Frontal cortex (tissue), 4 donors: ENCODE data around the gene GATA5. TPM values are rescaled to one million over a fixed set of nuclear protein-coding genes. Genes with fewer than 3 reads are reported as not detected.
"Not testable (repeated sequence)": the region's sequence is repeated elsewhere in the genome, so short reads cannot be mapped to it uniquely, and the experiment has no call there.

Experiments used
- DNase-seq, 2 donors: peaks; one replicate each; pipeline ENCODE4 v3.0.0; 2012; ENCODE audit warnings: low spot score in 2 of 2
- FAIRE-seq: peaks from 2 replicates; lab custom pipeline; 2012; peaks lifted over from hg19 to GRCh38; lab: Jason Lieb, UNC
- total RNA-seq: library from RNA; depleted of rRNA; stranded (reverse); fragments of >200 nt; gene quantifications from one replicate; pipeline ENCODE4 v1.2.3, GENCODE V29; 2014
- donor health status: control.
- donor health status: control.
- donor health status: control.

The GATA5 gene
- total RNA-seq, 1 donor from 2014 or later = not detected

DNA sequence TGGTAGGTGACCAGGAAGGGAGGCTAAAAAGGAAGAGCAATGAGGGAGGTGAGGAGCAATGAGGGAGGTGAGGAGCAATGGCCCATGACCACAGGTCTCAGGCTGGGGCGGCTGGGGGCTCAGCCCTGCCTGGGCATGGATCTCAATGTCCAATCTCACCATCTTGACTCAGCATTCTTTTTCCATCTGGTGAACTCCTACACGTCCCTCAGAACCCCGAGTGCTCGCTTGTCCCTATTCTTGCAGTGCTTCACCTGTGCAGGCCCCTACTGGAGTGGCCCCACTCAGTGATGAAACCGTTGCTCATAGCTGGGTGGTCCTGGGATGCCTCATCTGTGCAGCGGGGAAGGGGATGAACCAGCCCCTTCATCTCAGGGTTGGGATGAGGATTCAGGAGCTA lies 31.5 kb downstream of the GATA5 start:
- FAIRE-seq = no peak
- no peak for DNase-seq

DNA sequence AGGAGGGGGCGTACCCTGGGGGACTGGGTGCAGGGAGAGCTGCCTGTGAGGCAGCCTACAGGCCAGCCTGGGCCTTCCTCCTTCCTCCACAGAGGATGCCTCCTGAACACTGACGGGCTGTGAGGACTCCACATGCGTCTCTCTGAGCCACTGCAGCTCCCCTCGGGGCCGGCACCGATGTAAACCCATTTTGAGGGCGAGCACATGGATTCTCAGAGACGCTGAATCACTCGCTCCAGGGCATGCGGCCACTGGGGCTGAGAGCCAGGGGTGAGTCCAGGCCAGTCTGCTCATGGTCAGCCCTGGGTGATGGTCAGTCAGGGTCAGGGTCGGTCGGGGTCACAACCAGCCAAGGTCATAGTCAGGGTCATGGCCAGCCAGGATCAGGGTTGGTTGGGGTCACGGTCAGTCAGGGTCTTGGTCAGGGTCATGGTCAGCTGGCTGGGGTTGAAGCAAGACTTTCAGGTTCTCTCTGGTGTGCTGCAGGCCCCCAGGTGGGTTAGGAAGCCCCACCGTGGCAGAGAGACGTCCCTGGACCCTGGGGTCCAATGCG lies 33.7 kb downstream of the GATA5 start:
- FAIRE-seq (no peak), DNase-seq (no peak)

DNA sequence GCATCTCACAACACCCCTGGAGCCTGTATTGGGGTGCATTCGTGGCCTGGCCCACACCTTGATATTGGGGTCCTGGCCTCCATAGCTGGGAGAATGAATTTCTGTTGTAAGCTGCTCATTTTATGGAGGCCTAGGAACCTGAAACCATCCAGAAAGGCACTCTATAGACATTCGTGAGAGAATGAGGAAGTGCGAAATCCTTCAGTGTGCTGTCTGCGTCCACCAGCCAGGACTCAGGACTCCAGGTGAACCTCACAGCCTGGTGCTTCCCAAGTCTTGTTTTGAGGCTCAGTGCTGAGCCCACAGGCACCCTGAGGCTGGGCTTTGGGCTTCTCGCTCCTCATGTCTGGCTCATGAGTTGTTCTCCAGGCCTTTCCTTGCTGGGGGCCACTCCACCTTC lies 36.6 kb downstream of the GATA5 start:
- FAIRE-seq = no peak
- no peak for DNase-seq

DNA sequence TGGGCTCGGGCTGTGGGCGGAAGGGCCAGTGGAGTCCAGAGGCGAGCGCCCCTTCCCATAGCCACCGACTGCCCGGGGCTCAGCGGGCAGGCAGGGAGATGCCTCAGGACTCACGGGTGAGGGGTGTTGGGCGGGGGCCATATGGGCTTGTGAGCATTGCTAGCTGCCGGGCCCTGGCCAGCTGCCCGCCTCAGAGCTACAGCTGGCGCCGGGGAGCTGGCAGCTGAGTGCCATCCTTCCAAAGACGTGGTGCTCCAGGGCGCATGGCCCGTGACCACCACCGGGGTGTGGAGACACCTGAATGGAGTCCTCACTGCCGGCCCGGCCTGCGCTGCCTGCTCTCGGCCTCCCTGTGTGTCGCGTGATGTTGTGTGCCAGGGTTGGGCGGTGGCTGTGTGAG lies 37.9 kb downstream of the GATA5 start:
- no peak for DNase-seq
- no peak for FAIRE-seq

DNA sequence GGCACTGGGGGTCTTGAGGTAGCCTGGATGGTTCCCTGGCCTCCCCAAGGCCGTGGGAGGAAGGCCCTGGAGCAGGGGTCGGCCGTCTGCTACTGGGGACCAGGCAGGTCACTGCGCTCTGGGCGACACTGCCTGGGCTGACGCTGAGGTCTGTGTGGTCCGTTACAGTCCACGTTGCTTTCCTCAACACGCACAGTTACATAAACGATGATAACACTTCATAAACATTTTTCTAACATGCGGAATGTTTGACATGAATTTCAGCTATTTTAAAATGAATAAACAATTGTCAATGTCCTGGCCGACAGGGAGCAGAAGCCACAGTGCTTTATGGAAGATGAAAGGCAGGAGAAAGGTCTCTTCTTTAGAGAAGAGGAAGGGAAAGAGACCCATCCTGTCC lies 38.3 kb downstream of the GATA5 start:
- no peak for DNase-seq
- FAIRE-seq = no peak

DNA sequence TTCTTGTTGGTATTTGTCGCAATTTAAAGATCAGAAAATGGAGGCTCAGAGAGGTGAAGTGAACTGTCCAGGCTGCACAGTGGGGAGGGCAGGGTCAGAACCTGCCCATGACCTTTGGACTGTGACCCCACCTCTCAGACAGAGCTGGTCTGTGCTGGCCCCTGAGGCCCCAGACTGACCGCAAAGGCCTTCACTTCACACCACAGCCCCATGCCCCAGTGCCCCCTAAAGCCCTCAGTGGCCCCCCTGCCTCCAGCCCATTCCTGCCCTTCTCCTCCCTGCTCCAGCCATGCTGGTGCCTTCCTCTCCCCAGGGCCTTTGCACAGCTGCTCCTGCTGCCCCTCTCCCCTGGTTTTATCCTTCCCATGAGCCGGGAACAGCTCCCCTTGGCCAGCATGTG lies 39.1 kb downstream of the GATA5 start:
- DNase-seq = no peak
- no peak for FAIRE-seq

DNA sequence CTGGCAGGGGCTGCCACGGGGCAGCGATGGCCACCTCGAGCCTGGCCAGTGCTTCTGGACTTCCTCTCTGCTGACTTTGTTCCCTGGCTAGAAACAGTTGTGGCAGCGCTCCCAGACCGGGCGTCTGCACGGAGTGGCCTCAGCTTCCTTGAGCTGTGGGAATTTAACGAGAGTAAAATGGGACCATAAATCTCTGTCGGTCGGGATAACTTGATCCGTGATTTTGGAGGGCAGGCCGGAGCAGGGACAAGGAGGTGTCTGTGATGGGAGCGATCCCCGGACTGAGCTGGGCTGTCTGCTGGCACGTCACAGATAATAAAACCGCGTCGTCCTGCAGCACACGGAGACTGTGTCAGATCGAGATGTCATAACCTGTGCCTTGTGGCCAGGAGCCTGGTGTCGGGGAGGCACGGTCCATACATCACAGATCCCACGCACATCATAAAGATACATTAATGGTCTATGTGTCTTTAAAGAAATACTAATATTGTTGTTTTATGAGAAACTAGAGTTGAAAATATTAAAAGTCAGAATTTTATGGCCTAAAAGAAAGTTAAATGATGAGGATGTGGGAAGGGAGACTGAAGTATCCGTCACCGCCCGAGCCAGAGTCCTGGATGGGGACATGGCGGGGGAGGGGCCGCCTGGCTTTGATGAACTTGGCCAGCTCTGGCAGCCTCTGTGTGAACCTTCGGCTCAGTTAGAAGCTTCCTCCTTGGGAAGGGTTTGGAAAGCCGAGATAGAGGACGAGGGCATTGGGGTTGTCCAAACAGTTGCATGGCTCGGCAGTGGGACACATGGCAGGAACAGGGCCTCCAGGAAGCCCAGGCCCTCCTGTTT lies 41.9 kb downstream of the GATA5 start:
- DNase-seq (no peak), FAIRE-seq (no peak)

DNA sequence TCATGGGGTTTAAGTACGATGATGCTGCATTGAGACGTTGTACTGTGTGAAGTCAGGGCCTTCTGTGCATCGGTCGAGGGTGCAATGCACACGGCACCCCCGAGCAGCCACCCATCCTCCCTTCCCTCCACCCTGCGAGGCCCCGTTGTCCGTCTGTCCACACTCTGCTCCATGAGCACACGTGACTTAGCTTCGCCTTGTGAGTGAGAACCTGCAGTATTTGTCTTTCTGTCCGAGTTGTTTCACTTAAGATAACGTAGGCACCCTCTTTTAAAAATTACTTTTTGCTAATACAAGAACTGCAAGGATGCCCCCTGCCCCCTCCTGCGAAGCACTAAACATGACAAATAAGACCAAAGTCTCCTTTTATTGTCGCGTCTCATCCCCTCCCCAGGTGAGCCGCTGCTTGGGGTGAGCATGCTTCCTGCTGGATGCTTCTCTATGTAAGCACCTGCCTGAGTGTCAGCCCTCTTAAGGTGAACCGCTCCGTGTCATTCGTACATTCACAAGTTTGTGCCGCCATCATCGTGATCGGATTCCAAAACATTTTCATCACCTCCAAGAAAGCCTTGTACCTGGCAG lies 44.8 kb downstream of the GATA5 start:
- FAIRE-seq = no peak
- DNase-seq = no peak

DNA sequence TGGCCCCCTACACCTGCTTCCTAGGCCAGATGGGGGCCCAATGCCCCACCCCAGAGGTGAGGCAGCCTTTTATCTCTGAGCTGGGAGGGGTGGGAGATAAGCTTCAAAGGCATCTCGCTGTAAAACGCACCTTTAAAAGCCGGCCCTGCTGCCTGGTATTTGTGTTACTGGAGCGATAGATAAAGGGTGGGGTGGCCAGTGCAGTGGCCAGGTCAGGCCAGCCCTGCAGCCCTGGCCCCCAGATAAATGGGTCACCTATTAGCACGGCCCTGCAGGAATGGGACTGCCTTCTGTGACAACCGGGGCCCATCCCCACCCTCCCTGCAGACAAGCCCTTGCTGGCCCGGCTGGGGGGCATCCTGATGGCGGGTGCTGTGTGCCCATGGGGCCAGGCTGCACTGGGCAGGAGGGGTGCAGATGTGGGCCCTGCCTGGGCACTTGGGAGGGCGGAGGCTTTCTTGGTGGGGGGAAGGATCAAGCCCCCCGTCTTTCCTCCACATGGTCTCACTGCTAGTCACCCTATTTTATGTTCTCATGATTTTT lies 45.4 kb downstream of the GATA5 start:
- DNase-seq (no peak), FAIRE-seq (no peak)

DNA sequence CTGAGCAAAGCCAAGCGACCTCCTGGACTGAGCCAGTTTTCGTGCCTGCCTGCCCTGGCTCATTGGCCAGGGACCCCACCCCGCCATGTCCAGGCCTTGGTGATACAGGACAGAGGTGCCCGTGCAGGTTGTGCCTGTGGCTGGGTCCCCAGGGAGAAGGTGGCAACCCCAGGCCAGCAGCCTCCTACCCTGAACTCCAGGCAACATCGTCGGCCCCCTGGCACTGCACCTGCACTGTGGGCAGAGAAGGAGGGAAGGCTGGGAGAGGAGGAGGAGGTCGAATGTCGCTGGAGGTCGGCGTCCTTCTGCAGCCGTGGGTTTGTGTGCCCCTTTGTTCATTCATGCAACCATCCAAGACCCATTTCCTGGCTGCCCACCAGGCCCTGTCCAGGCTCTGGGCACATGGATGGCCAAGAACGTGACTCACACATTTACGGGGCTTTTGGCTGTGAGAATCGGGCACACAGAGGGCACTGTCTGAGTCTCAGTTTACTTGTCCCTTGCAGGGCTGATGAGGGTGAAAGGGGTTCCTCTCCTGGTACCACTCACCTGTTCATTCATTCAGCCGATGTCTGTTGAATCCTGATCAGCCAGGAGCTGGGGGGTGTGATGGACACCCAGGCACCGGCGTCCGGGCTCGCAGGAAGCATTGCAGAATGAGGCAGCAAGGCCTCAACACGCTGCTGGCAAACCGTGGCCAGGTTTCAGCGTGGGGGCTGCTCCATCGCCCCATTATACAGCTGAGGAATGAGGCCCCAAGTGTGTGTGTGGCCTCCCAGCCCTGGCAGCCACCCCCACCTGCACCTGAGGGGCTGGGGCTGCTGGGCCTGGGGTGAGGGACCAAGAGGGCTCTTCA lies 46.1 kb downstream of the GATA5 start:
- no peak for FAIRE-seq
- no peak for DNase-seq

DNA sequence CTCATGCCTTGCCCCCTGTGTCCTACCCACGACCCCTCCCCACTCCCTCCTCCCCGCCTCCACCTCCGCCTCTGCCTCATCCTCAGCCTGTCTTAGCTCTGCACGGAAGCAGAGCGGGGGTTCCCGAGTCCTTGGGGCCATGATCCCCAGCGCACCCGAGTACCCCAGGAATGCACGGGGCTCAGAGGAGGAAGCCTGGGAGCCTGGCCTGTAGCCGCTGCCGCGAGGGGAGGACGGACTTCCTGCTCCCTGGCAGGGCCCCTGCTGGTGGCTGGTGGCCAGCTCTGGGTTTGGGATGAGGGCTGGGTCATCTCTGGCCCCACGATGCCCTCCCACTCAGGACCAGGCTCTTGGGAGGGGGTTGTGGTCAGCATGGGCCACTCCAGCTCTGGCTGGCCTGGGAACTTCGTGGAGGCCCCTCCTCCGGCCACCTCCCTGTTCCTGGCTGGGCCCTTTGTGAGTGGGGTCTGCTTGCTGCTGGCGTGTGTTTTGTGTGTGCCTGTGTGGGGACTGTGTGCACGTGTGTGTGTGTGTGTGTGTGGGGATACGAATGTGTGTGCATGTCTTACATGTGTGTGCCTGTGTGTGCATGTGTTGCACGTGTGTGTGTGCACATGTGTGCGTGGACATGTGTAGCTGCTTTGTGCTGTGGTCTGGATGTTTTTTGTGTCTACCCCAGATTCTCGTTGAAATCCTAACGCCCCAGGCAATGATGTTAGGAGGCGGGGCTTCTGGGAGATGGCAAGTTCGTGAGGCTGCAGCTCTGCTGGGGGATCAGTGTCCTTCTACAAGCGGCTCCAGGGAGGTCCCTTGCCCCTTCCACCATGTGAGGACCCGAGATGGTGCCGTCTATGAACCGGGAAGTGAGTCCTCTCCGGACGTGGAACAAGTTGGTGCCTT lies 47.1 kb downstream of the GATA5 start:
- DNase-seq (no peak), FAIRE-seq (no peak)

DNA sequence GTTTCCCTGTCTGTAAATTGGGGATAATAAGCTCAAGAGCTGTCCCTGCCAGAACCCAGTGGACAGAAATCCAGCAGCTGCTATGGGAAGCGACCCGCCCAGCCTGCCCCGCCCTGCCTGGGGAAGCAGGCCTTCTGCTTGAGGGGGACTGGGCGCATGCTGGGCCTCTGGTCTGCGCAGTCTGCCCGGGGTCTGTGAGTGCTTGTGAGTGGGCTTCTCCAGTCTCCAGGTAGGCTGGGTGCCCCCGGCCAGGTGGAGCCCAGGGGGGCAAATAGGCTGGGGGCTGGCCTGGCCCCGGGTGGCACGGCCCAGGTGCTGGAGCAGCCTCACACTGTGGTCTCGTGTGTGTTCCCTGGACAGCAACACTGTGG lies 47.8 kb downstream of the GATA5 start:
- DNase-seq (no peak), FAIRE-seq (no peak)

DNA sequence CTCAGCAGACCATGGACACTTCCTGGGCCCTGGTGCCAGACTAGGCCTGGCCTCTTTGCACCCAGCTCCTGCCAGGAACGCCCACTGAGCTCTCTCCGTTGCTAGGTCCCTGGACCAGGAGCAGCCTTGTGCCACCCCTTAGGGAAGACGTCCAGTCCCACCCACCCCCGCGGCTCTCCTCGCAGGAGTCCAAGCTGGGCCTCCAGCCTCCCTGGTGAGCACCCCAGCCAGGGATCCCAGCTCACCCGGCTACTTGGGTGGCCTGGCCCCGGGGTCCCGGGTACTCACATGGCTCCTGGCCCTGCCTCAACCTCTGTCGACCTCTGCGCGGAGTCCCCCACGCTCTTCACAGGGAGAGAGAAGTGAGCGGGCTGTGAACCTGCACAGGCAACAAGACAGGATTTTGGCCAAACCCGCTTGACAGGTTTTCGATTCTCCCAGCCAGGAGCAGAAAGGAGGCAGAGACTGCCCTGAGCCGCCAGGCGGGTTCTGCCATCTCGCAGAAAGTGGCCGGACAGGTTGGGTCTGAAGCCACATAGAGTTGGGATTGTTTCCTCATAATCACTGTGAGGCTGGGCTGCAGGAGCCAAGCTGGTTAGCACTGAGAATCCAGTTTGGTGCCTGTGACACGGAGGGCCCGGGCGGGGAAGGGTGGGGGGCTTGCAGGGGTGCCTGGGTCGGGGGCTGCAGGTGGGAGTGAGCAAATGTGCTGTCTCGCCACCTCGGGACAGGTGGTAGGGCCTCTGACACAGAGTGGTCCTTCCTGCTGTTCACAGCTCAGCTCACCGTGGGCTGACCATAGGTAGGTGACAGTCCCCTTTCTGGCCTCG lies 48.4 kb downstream of the GATA5 start, which contains the start of gene RBBP8NL:
TSS of gene RBBP8NL (minus strand) at position 368 of the 830 bp plus-strand sequence. CDS start 7,892 bp downstream, outside the sequence.
- DNase-seq (no peak), FAIRE-seq (no peak)

DNA sequence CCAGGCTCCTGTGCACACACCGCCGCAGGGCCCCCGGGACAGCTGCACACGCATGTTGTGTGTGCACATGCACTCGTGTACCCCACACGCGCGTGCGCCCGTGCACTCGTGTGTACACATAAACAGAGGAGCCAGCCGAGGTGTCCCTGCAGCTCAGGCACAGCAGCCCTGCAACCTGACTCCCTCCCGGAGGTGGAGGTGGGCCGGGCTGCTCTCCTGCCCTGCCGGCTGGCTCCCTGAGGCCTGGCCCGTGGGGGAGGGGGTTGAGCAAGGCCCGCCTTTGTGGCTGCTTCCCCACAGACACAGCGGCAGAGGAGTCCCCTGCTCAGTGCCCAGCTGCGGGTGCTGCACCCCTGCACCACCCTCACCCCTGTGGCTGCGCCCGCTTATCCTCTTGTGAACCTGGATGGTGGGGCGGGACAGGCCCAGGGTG lies 49.1 kb downstream of the GATA5 start:
- no peak for FAIRE-seq
- DNase-seq = no peak

DNA sequence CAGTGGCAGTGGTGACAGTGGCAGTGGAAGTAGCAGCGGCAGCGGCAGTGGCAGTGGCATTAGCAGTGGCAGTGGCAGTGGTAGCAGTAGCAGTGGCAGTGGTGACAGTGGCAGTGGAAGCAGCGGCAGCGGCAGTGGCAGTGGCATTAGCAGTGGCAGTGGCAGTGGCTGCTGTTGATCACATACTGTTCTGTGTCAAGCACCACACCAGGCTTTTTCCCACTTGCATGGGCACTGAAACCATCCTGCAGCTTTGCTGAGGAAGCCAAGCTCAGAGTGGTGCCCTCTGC lies 49.8 kb downstream of the GATA5 start:
- DNase-seq, FAIRE-seq: not testable (repeated sequence)

DNA sequence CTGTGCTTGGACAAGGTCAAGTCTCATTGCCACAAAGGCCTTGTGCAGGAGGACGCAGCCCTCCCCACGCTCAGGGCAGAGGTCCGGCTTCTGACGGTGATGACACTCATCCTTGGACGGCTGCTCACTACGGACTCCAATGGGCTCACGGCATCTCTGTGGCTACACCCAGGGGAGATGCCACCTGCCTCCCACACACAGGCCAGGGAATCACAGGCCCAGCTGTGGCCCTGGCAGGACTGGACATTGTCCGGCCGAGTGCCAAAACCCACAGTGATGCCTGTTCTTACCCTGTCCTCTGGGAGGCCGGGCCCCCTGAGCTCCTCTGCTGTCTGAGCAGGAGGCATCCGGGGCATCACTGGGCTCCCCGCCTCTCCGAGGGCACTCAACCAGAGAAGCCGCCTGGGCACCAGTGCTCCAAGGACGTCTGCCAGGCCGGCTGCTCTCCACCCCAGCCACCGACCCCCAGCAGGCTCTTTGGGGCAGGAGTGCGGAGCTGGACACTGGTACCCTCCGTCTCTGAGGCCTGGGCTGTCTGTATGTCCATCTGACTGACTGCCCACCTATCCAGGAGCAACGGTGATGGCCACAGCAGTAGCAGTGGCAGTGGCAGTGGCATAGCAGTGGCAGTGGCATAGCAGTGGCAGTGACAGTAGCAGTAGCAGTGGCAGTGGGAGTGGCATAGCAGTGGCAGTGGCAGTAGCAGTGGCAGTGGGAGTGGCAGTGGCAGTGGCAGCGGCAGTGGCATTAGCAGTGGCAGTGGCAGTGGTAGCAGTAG lies 50.3 kb downstream of the GATA5 start:
- DNase-seq (no peak), FAIRE-seq (no peak)

DNA sequence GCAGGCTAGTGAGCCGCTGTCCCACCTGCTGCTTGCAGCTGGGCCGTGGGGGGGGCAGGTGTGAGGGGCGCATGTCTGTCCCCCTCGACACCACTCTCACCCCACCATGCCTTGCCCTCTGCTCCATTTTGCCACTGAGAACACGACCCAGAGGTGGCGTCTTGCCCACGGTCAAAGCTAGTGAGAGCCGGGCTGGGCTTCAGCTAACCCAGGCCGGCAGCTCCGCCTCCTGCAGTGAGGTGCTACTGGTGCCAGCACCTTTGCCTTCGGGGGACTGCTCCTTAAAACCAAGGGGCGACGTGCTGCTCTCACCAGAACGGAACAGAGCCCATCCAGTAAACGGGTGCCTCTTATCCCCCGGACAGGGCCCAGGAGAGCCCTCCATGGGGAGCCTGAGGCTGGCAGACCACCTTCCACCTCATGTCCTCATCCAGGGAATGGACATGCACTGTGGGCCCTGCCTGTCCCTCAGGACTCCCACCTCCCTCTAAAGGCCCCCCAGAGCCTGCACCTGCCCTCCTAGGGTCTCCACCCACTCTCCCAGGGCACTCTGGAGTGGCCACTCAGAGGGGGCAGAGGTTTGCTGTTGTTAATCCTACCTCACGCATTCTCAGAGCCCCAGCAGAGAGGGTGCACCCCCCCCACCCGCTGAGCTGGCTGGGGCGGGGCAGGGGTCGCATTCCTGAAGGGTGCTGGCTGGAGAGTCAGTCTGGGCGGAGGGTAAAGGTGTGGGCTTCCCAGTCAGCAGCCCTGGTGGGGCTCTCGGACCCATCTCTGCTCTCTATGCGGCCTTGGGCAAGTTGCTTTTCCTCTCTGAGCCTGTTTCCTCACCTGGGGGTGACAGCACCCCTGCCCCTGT lies 51.3 kb downstream of the GATA5 start:
- FAIRE-seq (no peak), DNase-seq (no peak)
